Fibroblast of skin of left biceps (primary cell): ENCODE data around the gene PRPSAP1.

Source experiments
- DNase-seq, 2 experiments: peaks; one replicate each; pipeline ENCODE4 v3.0.0-alpha.2; 2013; ENCODE audit warnings: low read depth in 2 of 2

Gene PRPSAP1

GRCh38 chr17:76353599-76354316, at the start of gene PRPSAP1:
TSS of gene PRPSAP1 (minus strand) at chr17:76353916. CDS start at chr17:76353703, 213 bp downstream.
- DNase-seq, result peak; percentile 75 to 78

GRCh38 chr17:76402711-76403110, 49.0 kb upstream of the PRPSAP1 start:
- DNase-seq, result no peak

- DNase-seq, result no peak
Observed at GRCh38 chr17:76399175-76400172, 45.8 kb upstream of the PRPSAP1 start.

- DNase-seq, result no peak
Observed at GRCh38 chr17:76398523-76399174, 44.9 kb upstream of the PRPSAP1 start.

- DNase-seq, result no peak
Observed at GRCh38 chr17:76397687-76398522, 44.2 kb upstream of the PRPSAP1 start.

GRCh38 chr17:76397184-76397583, 43.5 kb upstream of the PRPSAP1 start:
- no peak for DNase-seq

- no peak for DNase-seq
Observed at GRCh38 chr17:76395980-76396379, 42.3 kb upstream of the PRPSAP1 start.

- DNase-seq, result no peak
Observed at GRCh38 chr17:76394166-76394565, 40.5 kb upstream of the PRPSAP1 start.

GRCh38 chr17:76391200-76391715, 37.5 kb upstream of the PRPSAP1 start:
- DNase-seq, result no peak

GRCh38 chr17:76390003-76390421, 36.3 kb upstream of the PRPSAP1 start:
- DNase-seq, result no peak

- DNase-seq, result no peak
Observed at GRCh38 chr17:76388966-76389888, 35.5 kb upstream of the PRPSAP1 start.

GRCh38 chr17:76386966-76387765, 33.5 kb upstream of the PRPSAP1 start:
- DNase-seq, result no peak

GRCh38 chr17:76385892-76386786, 32.4 kb upstream of the PRPSAP1 start:
- no peak for DNase-seq

GRCh38 chr17:76384987-76385891, 31.5 kb upstream of the PRPSAP1 start:
- DNase-seq, result no peak

GRCh38 chr17:76384222-76384986, 30.7 kb upstream of the PRPSAP1 start, which contains the start of gene SPHK1:
TSS of gene SPHK1 (plus strand) at chr17:76384609. CDS start at chr17:76385645, 1,036 bp downstream.
- DNase-seq, result peak; percentile 50 to 59
